ENCODE results near the gene SCN2A.

DNA sequence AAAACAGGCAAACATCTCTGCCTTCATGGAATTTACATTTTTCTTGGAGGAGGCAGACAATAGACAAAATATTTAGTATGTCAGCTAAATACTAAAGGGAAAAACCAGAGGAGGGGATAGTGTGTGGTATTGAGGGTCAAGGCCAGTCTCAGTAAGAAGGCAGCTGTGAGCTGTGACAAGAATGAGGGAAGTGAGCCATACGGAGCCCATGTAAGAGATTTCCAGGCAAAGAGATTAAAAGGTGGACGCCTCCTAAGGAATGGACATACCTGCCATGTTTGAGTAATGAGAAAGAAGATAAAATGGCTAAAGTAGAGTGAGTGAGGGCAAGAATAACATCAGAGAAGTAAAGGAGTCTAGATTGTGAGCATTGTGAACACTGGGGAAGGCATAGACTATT is 2.2 kb upstream of the SCN2A start:
- TF ChIP-seq POLR2AphosphoS5 (IDR thresholded peaks at IDR 0.05) (no peak), POLR2A (IDR thresholded peaks at IDR 0.05) (no peak), EP300 (IDR thresholded peaks at IDR 0.05) (no peak)
- TF ChIP-seq, protein P1, sequence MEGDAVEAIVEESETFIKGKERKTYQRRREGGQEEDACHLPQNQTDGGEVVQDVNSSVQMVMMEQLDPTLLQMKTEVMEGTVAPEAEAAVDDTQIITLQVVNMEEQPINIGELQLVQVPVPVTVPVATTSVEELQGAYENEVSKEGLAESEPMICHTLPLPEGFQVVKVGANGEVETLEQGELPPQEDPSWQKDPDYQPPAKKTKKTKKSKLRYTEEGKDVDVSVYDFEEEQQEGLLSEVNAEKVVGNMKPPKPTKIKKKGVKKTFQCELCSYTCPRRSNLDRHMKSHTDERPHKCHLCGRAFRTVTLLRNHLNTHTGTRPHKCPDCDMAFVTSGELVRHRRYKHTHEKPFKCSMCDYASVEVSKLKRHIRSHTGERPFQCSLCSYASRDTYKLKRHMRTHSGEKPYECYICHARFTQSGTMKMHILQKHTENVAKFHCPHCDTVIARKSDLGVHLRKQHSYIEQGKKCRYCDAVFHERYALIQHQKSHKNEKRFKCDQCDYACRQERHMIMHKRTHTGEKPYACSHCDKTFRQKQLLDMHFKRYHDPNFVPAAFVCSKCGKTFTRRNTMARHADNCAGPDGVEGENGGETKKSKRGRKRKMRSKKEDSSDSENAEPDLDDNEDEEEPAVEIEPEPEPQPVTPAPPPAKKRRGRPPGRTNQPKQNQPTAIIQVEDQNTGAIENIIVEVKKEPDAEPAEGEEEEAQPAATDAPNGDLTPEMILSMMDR (IDR thresholded peaks at IDR 0.05), result no peak
